ENCODE data around the gene TSPAN18. TPM values are rescaled to one million over a fixed set of nuclear protein-coding genes. Genes with fewer than 3 reads are reported as not detected.

TSPAN18 gene
- polyA plus RNA-seq, 1 experiment = 0.98 TPM

DNA sequence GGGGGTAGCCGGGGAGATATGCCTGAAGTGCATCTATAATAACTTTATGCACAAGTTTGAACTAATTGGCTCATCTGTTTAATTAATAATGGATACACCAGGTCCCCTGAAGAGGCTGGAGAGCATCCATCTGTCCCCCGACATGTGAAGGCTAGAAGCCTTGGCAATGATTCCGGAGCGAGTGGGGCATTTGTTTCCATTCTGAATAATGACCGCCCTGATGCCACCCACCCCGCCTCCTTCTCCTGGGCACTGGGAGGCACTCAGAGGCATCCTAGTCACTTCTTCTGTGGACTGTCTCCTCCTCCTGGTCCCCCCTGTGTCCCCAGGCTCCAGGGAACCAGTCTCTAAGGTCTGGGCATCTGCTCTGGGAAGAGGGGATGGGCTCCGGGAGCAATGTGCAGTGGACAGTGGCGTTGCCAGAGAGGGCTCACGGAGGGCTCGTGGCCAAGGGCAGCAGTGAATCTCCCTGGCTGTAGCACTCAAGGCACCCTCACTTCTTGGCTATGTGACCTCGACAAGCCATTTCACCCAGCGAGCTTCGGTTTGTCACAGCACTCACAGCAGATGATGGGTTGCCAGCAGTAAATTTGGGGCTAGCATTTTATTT, 64.7 kb downstream of the TSPAN18 start:
- CTCF ChIA-PET = interaction anchor here (4.1 kb wide), 1 partner anchor 16 kb away, joined by 22 read pairs; no protein-coding TSS in a partner anchor
- H3K4me3 ChIP-seq (ENCODE audit: low read depth, low read length) = no peak overlapping the region
- TF ChIP-seq, protein P1, sequence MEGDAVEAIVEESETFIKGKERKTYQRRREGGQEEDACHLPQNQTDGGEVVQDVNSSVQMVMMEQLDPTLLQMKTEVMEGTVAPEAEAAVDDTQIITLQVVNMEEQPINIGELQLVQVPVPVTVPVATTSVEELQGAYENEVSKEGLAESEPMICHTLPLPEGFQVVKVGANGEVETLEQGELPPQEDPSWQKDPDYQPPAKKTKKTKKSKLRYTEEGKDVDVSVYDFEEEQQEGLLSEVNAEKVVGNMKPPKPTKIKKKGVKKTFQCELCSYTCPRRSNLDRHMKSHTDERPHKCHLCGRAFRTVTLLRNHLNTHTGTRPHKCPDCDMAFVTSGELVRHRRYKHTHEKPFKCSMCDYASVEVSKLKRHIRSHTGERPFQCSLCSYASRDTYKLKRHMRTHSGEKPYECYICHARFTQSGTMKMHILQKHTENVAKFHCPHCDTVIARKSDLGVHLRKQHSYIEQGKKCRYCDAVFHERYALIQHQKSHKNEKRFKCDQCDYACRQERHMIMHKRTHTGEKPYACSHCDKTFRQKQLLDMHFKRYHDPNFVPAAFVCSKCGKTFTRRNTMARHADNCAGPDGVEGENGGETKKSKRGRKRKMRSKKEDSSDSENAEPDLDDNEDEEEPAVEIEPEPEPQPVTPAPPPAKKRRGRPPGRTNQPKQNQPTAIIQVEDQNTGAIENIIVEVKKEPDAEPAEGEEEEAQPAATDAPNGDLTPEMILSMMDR (IDR thresholded peaks at IDR 0.05; ENCODE audit: low read depth, low read length) = no peak
- POLR2A ChIA-PET = no interaction called here
- peaks cover 39% of the 10 kb centered on the region for H3K27me3 ChIP-seq (ENCODE audit: control insufficient read depth, insufficient read depth, low read length)
- DNase-seq (ENCODE audit: low read depth, low spot score) = no peak
- H3K27ac ChIP-seq (ENCODE audit: low read depth, low read length) = no peak overlapping the region
- H3K9me3 ChIP-seq (ENCODE audit: control insufficient read depth, insufficient read depth, low read length) = no peaks in the 10 kb centered on the region; the same call in 1 of the 2 replicates

DNA sequence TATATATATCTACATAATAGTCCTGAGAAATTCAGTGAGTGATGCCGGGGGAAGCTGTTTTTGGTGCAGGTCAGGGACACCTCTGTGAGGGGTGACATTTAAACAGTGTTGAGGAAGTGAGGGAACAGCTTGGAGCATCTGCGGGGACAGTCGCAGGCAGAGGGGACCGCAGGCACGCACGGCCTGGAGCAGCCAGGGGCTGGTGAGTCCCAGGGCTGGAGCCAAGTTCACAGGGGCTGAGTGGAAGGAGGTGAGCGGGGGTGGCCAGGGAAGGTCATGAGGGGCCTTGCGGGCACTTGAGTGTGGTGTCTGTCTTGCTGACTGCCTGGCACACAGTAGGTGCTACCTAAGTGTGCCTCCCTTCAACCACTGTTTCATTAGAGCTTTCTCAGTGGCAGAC, 65.4 kb downstream of the TSPAN18 start:
- ChIA-PET POLR2A (no interaction called here), CTCF (interaction anchor here (0.6 to 4.1 kb wide), 3 partner anchors 17 to 120 kb away, joined by 4 to 22 read pairs (median 4); no protein-coding TSS in a partner anchor)
- Histone ChIP-seq H3K27me3 (ENCODE audit: control insufficient read depth, insufficient read depth, low read length) (peaks cover 46% of the 10 kb centered on the region), H3K9me3 (ENCODE audit: control insufficient read depth, insufficient read depth, low read length) (no peaks in the 10 kb centered on the region; the same call in 1 of the 2 replicates), H3K27ac (ENCODE audit: low read depth, low read length) (no peak overlapping the region), H3K4me3 (ENCODE audit: low read depth, low read length) (no peak overlapping the region)
- DNase-seq (ENCODE audit: low read depth, low spot score) = no peak
- TF ChIP-seq, protein P1 (IDR thresholded peaks at IDR 0.05; ENCODE audit: low read depth, low read length) = no peak

DNA sequence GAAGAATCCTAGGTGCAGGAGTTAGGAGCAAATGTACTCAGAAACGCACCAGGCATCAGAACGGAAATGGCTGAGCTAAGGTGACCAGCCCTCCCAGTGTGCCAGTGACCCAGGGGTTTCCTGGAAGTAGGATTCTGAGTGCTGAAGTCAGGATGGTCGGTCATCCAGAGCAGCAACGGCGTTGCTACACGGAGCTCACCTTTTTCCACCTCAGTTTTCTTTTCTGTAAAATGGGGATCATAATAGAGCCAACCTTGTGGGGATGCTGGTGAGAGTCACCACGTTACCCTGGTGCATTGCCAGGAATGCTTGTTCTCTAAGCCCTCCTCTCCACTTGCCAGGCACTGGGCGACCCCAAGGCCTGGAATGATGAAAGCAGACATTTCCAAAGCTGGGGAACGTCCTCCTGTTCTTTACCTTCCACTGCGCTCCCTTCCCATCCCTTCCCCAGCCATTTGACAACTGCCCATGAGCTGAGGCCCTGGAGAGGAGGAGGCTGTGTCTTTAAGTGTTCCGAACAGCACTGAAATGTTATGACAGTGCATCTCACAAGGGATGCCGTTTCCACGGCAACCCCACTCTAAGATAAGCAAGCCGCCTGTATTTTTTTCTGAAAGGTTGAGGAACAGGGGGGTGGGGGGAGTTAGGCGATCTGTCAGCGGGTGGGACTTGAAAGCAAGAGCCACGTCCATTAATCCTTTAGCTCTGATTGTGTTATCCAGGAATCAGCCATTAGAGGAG, 66.8 kb downstream of the TSPAN18 start:
- peaks cover 51% of the 10 kb centered on the region for H3K27me3 ChIP-seq (ENCODE audit: control insufficient read depth, insufficient read depth, low read length)
- POLR2A ChIA-PET = no interaction called here

DNA sequence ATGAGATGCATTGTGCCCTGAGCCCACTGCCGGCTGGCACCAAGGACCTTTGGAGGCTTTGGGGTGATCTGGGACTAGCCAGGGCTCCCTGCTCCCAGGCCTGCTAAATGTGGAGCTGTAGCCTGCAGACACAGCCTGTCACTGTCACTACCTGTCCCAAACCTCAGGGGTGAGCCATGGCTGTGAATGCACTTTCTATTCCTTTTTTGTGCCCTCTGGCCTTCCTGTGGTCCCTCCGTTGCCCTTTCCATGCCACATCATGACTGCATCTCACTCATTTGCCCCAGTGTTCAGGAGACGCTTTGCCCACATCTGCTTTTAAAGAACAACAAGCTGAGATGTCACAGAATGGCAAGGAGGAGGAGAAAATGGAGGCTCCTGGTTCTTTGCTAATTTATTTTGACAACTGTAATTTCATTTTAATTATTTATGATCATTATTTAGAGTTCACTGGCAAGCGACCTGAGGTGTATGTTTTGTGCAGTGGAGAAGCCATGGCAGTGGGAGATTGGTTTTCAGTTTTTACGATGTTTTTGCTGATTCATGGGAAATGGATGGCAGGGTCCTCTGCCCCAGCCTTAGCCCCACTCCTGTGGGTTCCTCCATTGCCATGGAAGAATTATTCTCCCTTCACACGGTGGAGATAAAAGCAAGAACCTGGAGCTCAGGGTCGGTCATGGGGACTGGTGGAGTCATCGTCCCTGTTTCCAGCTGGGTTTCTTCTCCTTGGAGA, 69.2 kb downstream of the TSPAN18 start:
- peaks cover 53% of the 10 kb centered on the region for H3K27me3 ChIP-seq (ENCODE audit: control insufficient read depth, insufficient read depth, low read length)
- DNase-seq (ENCODE audit: low read depth, low spot score) = no peak
- H3K27ac ChIP-seq (ENCODE audit: low read depth, low read length) = no peak overlapping the region
- CTCF ChIA-PET = interaction anchor here (4.1 kb wide), 1 partner anchor 21 kb away, joined by 22 read pairs; no protein-coding TSS in a partner anchor
- no peak overlapping the region for H3K4me3 ChIP-seq (ENCODE audit: low read depth, low read length)
- H3K9me3 ChIP-seq (ENCODE audit: control insufficient read depth, insufficient read depth, low read length) = no peaks in the 10 kb centered on the region
- TF ChIP-seq, protein P1 (IDR thresholded peaks at IDR 0.05; ENCODE audit: low read depth, low read length) = no peak
- POLR2A ChIA-PET = no interaction called here

More for the DNA sequence above, 66.8 kb downstream of the TSPAN18 start:
- DNase-seq (ENCODE audit: low read depth, low spot score) = no peak
- CTCF ChIA-PET = interaction anchor here (0.7 to 4.1 kb wide), 6 partner anchors 8 to 118 kb away, joined by 3 to 22 read pairs (median 4); no protein-coding TSS in a partner anchor
- Histone ChIP-seq H3K27ac (ENCODE audit: low read depth, low read length) (no peak overlapping the region), H3K4me3 (ENCODE audit: low read depth, low read length) (no peak overlapping the region), H3K9me3 (ENCODE audit: control insufficient read depth, insufficient read depth, low read length) (no peaks in the 10 kb centered on the region; the same call in 1 of the 2 replicates)
- TF ChIP-seq, protein P1 (IDR thresholded peaks at IDR 0.05; ENCODE audit: low read depth, low read length) = no peak
